Neural crest cell (in vitro differentiated cells): ENCODE results near the gene CT45A1. TPM values are rescaled to one million over a fixed set of nuclear protein-coding genes. Genes with fewer than 3 reads are reported as not detected.

Experiments used
- total RNA-seq: library from RNA; stranded (reverse); gene quantifications from 2 replicates; pipeline ENCODE4 v1.2.1, GENCODE V29; 2021

The CT45A1 gene
- total RNA-seq, 1 donor from 2014 or later = not detected

Other genes with a start within 250 kb of the CT45A1 start
- 18.8 and 19.0 TPM in 2 replicates for gene INTS6L, start 193.0 kb upstream of the CT45A1 start, total RNA-seq
- not detected in 2 replicates for gene CT45A3, start 54.6 kb downstream of the CT45A1 start, total RNA-seq
- gene CT45A5, start 71.9 kb downstream of the CT45A1 start, total RNA-seq = not detected in 2 replicates
- not detected in 2 replicates for gene CT45A6, start 89.1 kb downstream of the CT45A1 start, total RNA-seq
- not detected in 2 replicates for gene CT45A2, start 106.4 kb downstream of the CT45A1 start, total RNA-seq
- gene CT45A7, start 123.6 kb downstream of the CT45A1 start, total RNA-seq = not detected in 2 replicates
- gene CT45A8, start 140.9 kb downstream of the CT45A1 start, total RNA-seq = not detected in 2 replicates
- gene CT45A9, start 158.2 kb downstream of the CT45A1 start, total RNA-seq = not detected in 2 replicates
- not detected in 2 replicates for gene CT45A10, start 179.8 kb downstream of the CT45A1 start, total RNA-seq
- not detected in 2 replicates for gene SAGE1, start 180.1 kb downstream of the CT45A1 start, total RNA-seq